HepG2 (cell line): ENCODE results near the gene NCCRP1. TPM values are rescaled to one million over a fixed set of nuclear protein-coding genes. Genes with fewer than 3 reads are reported as not detected.

Experiments
- ATAC-seq: fragments of 200-7000 bp; cut with Tn5 transposase; 3 replicates; pipeline ENCODE4 v1.9.1; 2020; ENCODE audit warnings: mild to moderate bottlenecking, moderate library complexity
- BruUV-seq: library from RNA; stranded (reverse); fragments of 400-500 nt; replicated peaks from 2 replicates; lab custom pipeline; 2021; lab: Mats Ljungman, UMichigan
- CTCF ChIA-PET: fragments of 300-600 bp; formaldehyde crosslinking; extraction: SDS; loops from one replicate; lab custom pipeline; 2021; ENCODE audit warnings: low total read pairs, inconsistent platforms, low intra/inter-chr PET ratio; lab: Yijun Ruan, JAX
- POLR2A ChIA-PET: fragments of 350-600 bp; sonication (Branson Sonifier 250); formaldehyde crosslinking; loops from one replicate; lab custom pipeline; 2020; ENCODE audit warnings: antibody characterized with exemption, inconsistent platforms; lab: Yijun Ruan, JAX
- DNase-seq: peaks from one replicate; pipeline ENCODE4 v3.0.0-alpha.2; 2015; ENCODE audit warnings: low spot score
- FAIRE-seq: peaks from 3 replicates; lab custom pipeline; 2011; peaks lifted over from hg19 to GRCh38; lab: Jason Lieb, UNC
- H2AFZ ChIP-seq: one replicate; pipeline ENCODE4 v1.6.1; 2011; ENCODE audit warnings: low read length, inconsistent platforms
- H3K27ac ChIP-seq: fragments of 300-600 bp; 3 replicates; pipeline ENCODE4 v1.8.0; 2011; ENCODE audit warnings: mixed run types, mild to moderate bottlenecking, mixed read lengths, low read length, inconsistent platforms; ENCODE audit not compliant: insufficient read depth; ENCODE audit errors: extremely low read length
- H3K27me3 ChIP-seq, 2 experiments: fragments of 200-600 bp in 1 of 2; 2 replicates in 1 of 2; 3 replicates in 1 of 2; pipeline versions ENCODE4 v1.6.0 to v1.8.0; 2011; ENCODE audit warnings: low read length in 2 of 2, mild to moderate bottlenecking in 2 of 2, moderate library complexity in 2 of 2, inconsistent platforms in 1 of 2; ENCODE audit not compliant: insufficient read depth in 2 of 2, control insufficient read depth in 1 of 2
- H3K36me3 ChIP-seq, 2 experiments: fragments of 200-600 bp in 1 of 2; replicated peaks in 1 of 2; 2 replicates in 1 of 2; 3 replicates in 1 of 2; pipeline versions ENCODE4 v1.5.1 to v1.8.0; 2011; ENCODE audit warnings: low read length in 2 of 2, inconsistent platforms in 1 of 2; ENCODE audit not compliant: insufficient read depth in 2 of 2, control insufficient read depth in 1 of 2
- H3K4me1 ChIP-seq: 2 replicates; pipeline ENCODE4 v1.5.1; 2012; ENCODE audit warnings: low read length, inconsistent platforms; ENCODE audit not compliant: insufficient read depth
- H3K4me2 ChIP-seq: 2 replicates; pipeline ENCODE4 v1.6.0; 2011; ENCODE audit warnings: low read depth, low read length, inconsistent platforms
- H3K4me3 ChIP-seq, 3 experiments: fragments of 200-600 bp in 1 of 3; sonication (generic), shearing (Covaris generic) in 1 of 3; replicated peaks in 1 of 3; 2 replicates each; pipeline ENCODE4 v1.5.1; 2011 to 2016; ENCODE audit warnings: low read length in 3 of 3, inconsistent platforms in 2 of 3, low read depth in 2 of 3, mild to moderate bottlenecking in 2 of 3, control low read depth in 1 of 3, mixed read lengths in 1 of 3; ENCODE audit not compliant: insufficient read depth in 1 of 3
- H3K79me2 ChIP-seq: one replicate; pipeline ENCODE4 v1.6.1; 2011; ENCODE audit warnings: low read length, inconsistent platforms; ENCODE audit not compliant: insufficient read depth
- H3K9ac ChIP-seq: 2 replicates; pipeline ENCODE4 v1.6.0; 2011; ENCODE audit warnings: mild to moderate bottlenecking, low read depth, low read length, inconsistent platforms; ENCODE audit not compliant: insufficient read depth
- H3K9me3 ChIP-seq: 2 replicates; pipeline ENCODE4 v1.5.1; 2012; ENCODE audit warnings: mild to moderate bottlenecking, low read length
- H4K20me1 ChIP-seq: 2 replicates; pipeline ENCODE4 v1.6.0; 2011; ENCODE audit warnings: inconsistent platforms, mild to moderate bottlenecking, low read length, moderate library complexity; ENCODE audit not compliant: insufficient read depth
- HNRNPUL1 ChIP-seq: fragments of 200-400 bp; formaldehyde crosslinking; IDR thresholded peaks from 2 replicates; pipeline ENCODE4 v1.6.1; 2017; ENCODE audit warnings: low read depth, mild to moderate bottlenecking, low read length, moderate library complexity
- ZHX2 ChIP-seq, 2 experiments: sonication (generic) in 1 of 2; formaldehyde crosslinking in 1 of 2; IDR thresholded peaks; 2 replicates each; pipeline versions ENCODE4 v1.6.1 to v1.9.0; 2014 to 2022; ENCODE audit warnings: antibody characterized with exemption in 1 of 2, borderline replicate concordance in 1 of 2, inconsistent platforms in 1 of 2, low read depth in 1 of 2, missing genetic modification reagents in 1 of 2
- ZNF264 ChIP-seq: sonication (generic); formaldehyde crosslinking; IDR thresholded peaks from 2 replicates; pipeline ENCODE4 v1.4.0; 2020; ENCODE audit warnings: missing genetic modification reagents
- ZNF780A ChIP-seq: sonication (generic); formaldehyde crosslinking; IDR thresholded peaks from 2 replicates; pipeline ENCODE4 v1.8.0; 2022; ENCODE audit warnings: mild to moderate bottlenecking, missing genetic modification reagents, moderate library complexity
- WGBS: methylation state at CpG from one replicate; pipeline ENCODE4 v1.1.6; 2017; ENCODE audit warnings: low lambda C conversion rate; 5-methylcytosine and 5-hydroxymethylcytosine counted together
- in situ Hi-C: cut with HindIII; loops from 2 replicates; pipeline ENCODE4 v1.10.0; 2017; ENCODE audit warnings: low pct_unique_long_range_greater_than_20kb; ENCODE audit not compliant: extremely low pct_ligation_motif_present
- intact Hi-C: fragments of 100-400 bp; cut with micrococcal nuclease; formaldehyde crosslinking; loops from one replicate; pipeline ENCODE4 v1.10.0; 2022; ENCODE audit not compliant: unreplicated experiment
- polyA plus RNA-seq, 8 experiments: library from polyadenylated mRNA; depleted of rRNA in 3 of 8; stranded (reverse) in 7 of 8; unstranded in 1 of 8; fragments of >200 nt; fragmentation: Illumina TruSeq in 4 of 8; extraction: Trizol in 4 of 8; gene quantifications; 2 replicates each; pipeline versions ENCODE4 v1.2.1 to v1.2.3, GENCODE V29; 2011 to 2016; ENCODE audit warnings: low read depth in 4 of 8, missing spikeins in 1 of 8, mixed read lengths in 1 of 8; ENCODE audit not compliant: insufficient read depth in 1 of 8
- total RNA-seq, 5 experiments: library from RNA; depleted of rRNA; stranded (reverse); fragments of >200 nt; fragmentation: Illumina TruSeq; extraction: Trizol; gene quantifications; 2 replicates each; pipeline ENCODE4 v1.2.3, GENCODE V29; 2016; ENCODE audit warnings: low read depth in 1 of 5
- TF ChIP-seq, protein P1 (sequence below): sonication (generic); formaldehyde crosslinking; IDR thresholded peaks from 2 replicates; pipeline ENCODE4 v1.5.1; 2020; ENCODE audit warnings: mild to moderate bottlenecking, missing genetic modification reagents, borderline replicate concordance

NCCRP1 gene
- total and polyA plus RNA-seq, 2 of the 13 experiments (the other 11 are each of a cell fraction or from before 2014, with no cell fraction given): not detected

GRCh38 chr19:39168258-39169142, 28.3 kb upstream of the NCCRP1 start (continued):
- TF ChIP-seq HNRNPUL1 (no peak), ZNF780A (CRISPR knock-in tag) (no peak)

- Histone ChIP-seq H3K9ac (no peak overlapping the region), H3K36me3 (peaks cover 10 to 24% of the 10 kb centered on the region in 2 experiments; a peak in 4 of 5 replicates), H3K27ac (no peak overlapping the region), H3K27me3 (no peaks in the 10 kb centered on the region; a peak in 1 of 5 replicates), H3K9me3 (no peaks in the 10 kb centered on the region), H4K20me1 (peaks cover 2% of the 10 kb centered on the region; the same call in 1 of the 2 replicates), H3K4me1 (peaks cover 50% of the 10 kb centered on the region), H2AFZ (no peak overlapping the region), H3K79me2 (no peaks in the 10 kb centered on the region), H3K4me3 (no peak overlapping the region), H3K4me2 (no peak overlapping the region)
- POLR2A ChIA-PET: no interaction called here
- intact Hi-C loops: no loop called here
- WGBS: 97% methylated on average over 19 of the region's 36 CpGs
- ATAC-seq (no peak), DNase-seq (no peak), FAIRE-seq (no peak)
- BruUV-seq: no TSS peak
- CTCF ChIA-PET: no interaction called here
- in situ Hi-C loops: no loop called here
- TF ChIP-seq, protein P1, sequence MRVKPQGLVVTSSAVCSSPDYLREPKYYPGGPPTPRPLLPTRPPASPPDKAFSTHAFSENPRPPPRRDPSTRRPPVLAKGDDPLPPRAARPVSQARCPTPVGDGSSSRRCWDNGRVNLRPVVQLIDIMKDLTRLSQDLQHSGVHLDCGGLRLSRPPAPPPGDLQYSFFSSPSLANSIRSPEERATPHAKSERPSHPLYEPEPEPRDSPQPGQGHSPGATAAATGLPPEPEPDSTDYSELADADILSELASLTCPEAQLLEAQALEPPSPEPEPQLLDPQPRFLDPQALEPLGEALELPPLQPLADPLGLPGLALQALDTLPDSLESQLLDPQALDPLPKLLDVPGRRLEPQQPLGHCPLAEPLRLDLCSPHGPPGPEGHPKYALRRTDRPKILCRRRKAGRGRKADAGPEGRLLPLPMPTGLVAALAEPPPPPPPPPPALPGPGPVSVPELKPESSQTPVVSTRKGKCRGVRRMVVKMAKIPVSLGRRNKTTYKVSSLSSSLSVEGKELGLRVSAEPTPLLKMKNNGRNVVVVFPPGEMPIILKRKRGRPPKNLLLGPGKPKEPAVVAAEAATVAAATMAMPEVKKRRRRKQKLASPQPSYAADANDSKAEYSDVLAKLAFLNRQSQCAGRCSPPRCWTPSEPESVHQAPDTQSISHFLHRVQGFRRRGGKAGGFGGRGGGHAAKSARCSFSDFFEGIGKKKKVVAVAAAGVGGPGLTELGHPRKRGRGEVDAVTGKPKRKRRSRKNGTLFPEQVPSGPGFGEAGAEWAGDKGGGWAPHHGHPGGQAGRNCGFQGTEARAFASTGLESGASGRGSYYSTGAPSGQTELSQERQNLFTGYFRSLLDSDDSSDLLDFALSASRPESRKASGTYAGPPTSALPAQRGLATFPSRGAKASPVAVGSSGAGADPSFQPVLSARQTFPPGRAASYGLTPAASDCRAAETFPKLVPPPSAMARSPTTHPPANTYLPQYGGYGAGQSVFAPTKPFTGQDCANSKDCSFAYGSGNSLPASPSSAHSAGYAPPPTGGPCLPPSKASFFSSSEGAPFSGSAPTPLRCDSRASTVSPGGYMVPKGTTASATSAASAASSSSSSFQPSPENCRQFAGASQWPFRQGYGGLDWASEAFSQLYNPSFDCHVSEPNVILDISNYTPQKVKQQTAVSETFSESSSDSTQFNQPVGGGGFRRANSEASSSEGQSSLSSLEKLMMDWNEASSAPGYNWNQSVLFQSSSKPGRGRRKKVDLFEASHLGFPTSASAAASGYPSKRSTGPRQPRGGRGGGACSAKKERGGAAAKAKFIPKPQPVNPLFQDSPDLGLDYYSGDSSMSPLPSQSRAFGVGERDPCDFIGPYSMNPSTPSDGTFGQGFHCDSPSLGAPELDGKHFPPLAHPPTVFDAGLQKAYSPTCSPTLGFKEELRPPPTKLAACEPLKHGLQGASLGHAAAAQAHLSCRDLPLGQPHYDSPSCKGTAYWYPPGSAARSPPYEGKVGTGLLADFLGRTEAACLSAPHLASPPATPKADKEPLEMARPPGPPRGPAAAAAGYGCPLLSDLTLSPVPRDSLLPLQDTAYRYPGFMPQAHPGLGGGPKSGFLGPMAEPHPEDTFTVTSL (CRISPR knock-in tag): no peak
- TF ChIP-seq ZNF264 (CRISPR knock-in tag): no peak
- TF ChIP-seq ZHX2 (IDR thresholded peaks at IDR 0.05; ENCODE audit: low read depth): no peak
- no peak for TF ChIP-seq ZHX2 (CRISPR knock-in tag; IDR thresholded peaks at IDR 0.05; ENCODE audit: borderline replicate concordance)
These were observed 27.5 kb upstream of the NCCRP1 start for GRCh38 chr19:39169143-39169810.
